Measurements from ENCODE around the gene MT1A.
A peak's percentile ranks its signal among the peaks of the same experiment; 100 is the strongest.

Gene MT1A

DNA sequence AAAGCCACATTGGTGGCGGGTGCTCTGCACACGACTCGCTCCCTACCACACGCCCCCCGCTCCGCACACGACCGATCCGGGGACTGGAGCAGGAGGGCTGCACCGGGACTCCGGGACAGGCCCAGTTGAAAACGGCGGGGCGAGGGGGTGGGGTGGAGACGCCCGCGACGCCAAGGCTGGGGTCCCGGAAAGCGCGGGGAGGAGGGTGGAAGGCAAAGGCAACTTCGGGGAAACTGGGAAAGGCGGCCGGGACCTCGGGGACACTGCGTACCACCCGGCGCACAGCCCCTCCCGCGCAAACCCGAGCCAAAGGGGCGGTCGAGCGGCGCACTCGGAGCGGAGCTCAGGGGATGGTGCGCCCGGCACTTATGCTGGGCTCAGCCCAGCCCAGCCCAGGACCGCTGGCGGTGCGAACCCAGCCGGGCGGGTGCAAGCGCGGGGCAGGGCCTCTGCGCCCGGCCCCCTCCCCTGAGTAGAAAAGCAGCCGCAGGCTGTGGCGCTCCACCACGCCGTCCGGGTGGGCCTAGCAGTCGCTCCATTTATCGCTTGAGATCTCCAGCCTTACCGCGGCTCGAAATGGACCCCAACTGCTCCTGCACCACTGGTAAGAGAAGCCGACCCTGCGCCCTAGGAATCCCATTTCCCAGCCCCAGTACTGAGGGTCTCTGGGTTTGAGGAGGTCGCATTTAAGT is 6.2 kb upstream of the MT1A start, which contains the start of gene MT1M:
TSS of gene MT1M (plus strand) at position 504 of the 692 bp plus-strand sequence. CDS start at position 577, 73 bp downstream.
- DNase-seq = no peak

DNA sequence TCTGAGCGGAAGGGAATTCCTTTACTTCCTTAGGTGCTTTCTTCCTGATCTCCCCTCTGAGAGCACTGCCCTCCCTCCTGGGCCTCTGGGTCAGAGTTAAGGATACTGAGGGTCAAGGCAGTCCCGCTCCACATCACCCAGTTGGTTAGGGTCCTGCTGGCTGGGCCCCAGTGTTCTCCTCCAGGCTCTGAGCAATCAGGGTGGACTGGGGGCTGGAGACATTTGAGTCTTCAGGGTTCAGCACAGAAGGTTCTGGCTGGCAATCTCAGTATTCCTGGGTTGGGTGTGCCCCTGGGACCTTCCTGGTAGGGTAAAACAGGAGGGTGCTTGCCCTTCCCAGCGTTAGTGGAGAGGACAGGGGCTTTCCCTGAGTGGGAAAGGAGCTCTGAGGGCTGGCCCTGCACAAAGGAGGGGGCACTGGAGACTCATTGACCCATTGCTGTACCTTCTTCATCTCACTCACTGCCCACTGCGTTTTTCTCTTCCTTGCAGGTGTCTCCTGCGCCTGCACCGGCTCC is 5.6 kb upstream of the MT1A start:
- DNase-seq = no peak

DNA sequence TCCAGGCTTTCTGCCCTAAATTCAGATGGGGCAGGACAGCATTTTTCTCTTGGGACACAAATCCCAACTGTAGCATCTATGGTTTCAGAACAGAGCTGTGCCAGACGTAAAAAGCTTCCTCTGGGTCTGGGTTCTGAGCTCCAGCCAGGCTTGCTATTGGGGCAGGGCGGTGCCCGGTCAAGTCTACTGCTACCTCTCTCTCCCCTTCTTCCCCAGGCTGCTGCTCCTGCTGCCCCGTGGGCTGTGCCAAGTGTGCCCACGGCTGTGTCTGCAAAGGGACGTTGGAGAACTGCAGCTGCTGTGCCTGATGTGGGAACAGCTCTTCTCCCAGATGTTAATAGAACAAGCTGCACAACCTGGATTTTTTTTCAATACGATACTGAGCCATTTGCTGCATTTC is 4.9 kb upstream of the MT1A start:
- DNase-seq = no peak

DNA sequence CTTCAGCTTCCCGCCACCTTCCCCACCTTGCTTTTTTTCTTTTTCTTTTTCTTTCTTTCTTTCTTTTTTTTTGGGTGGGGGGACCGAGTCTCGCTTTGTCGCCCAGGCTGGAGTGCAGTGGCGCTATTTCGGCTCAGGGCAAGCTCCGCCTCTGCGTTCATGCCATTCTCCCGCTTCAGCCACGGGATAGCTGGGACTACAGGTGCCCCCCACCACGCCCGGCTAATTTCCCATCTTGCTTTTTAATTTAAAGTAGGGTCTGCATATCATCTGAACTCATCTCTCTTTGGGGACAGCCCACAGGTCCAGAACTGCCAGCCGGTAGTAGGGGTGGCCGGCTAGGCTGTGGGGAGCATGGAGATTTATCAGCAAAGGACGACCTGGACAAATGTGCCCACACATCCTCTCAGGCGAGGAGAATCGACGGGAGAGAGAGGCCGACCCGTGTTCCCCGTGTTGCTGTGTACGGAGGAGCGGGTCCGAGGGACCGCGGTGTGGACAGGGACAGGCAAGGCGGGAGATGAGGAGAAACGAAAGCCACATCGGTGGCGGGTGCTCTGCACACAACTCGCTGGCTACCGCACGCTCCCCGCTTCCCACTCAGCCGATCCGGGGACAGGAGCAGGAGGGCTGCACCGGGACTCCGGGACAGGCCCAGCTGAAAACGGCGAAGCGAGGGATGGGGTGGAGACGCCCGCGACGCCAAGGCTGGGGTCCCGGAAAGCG is 3.6 kb upstream of the MT1A start:
- DNase-seq = no peak

DNA sequence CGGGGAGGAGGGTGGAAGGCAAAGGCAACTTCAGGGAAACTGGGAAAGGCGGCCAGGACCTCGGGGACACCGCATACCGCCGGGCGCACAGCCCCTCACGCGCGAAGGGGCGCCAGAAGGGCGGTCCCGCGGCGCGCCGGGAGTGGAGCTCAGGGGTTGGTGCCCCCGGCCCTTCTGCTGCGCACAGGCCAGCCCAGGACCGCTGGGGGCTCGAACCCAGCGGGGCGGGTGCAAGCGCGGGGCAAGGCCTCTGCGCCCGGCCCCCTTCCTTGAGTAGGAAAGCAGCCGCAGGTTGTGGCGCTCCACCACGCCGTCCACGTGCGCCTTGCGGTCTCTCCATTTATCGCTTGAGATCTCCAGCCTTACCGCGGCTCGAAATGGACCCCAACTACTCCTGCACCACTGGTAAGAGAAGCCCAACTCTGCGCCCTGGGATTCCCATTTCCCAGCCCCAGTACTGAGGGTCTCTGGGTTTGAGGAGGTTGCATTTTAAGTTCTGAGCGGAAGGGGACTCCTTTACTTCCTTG is 3.0 kb upstream of the MT1A start:
- no peak for DNase-seq

DNA sequence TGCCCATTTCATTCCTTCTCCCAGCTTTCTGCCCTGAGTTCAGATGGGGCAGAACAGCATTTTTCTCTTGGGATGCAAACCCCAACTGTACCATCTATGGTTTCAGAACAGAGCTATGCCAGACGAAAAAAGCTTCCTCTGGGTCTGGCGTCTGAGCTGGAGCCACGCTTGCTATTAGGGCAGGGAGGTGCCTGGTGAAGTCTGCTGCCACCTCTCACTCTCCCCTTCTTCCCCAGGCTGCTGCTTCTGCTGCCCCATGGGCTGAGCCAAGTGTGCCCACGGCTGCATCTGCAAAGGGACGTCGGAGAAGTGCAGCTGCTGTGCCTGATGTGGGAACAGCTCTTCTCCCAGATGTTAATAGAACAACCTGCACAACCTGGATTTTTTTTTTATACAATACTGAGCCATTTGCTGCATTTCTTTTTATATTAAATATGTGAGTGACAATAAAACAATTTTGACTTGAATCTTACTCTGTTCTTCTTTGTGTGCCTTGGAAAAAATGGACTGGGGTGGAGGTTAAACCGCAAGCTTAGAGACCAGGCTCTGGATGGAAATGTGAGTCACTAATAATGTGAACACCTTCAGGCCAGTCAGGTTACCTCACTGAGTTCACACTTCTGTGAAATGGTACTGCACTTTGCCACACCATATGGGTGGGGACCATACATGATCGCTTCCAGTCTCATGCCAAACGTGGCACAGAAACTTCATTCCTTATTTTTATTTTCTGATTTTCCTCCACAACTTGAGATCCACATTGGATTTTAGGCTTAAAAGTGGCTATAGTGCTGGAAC is 1.7 kb upstream of the MT1A start:
- DNase-seq = no peak

DNA sequence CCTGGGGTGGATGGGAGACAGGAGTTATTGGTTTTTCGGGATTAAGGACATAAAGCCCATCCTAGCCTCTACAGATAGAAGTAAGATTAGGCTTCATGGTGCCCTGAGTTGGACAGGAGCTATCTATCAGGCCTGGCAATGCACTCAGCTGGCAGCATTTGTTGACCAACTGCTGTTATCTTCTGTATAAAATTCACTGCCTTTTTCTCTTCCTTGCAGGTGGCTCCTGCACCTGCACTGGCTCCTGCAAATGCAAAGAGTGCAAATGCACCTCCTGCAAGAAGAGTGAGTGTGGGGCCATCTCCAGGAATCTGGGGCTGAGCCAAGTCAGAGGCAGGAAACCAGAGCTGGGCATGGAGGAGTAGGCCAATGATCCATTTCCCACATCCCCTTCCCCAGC is 579 bp downstream of the MT1A start:
- DNase-seq = no peak

DNA sequence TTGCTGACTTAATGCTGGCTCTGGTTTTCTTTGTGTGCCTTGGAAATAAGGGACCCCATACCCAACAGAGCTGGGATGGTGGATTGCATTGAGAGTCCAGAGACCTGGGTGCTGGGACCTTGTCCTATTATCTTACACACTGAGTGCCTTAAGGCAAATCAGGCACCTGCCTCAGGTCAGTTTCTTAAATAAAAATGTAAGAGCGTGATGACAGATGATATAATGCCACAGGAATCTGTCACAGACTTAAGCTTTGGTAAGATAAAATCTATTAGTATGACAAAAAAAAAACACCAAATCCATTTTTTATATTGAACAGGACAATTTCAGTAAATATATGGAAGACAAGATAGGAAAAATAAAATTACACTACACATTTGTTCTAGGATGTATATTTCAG is 1.6 kb downstream of the MT1A start:
- DNase-seq = no peak

DNA sequence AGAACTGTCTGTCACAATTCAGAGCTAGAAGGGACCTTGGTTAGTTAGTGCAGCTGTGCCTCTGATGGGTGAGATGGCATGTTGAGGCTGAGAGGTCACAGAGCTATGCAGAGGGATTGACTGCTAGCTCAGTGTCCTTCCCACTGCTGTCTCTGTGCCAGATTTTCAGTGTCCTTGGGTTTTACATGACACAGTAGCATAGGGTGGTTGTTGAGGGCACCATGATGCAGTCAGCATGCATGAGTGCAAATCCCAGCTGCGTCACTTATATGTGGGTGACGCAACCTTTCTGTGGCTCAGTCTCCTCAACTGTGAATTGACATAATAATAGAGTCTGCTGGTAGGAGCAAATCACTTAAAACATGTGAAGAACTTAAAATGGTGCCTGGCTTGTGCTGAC is 2.7 kb downstream of the MT1A start:
- DNase-seq = no peak

DNA sequence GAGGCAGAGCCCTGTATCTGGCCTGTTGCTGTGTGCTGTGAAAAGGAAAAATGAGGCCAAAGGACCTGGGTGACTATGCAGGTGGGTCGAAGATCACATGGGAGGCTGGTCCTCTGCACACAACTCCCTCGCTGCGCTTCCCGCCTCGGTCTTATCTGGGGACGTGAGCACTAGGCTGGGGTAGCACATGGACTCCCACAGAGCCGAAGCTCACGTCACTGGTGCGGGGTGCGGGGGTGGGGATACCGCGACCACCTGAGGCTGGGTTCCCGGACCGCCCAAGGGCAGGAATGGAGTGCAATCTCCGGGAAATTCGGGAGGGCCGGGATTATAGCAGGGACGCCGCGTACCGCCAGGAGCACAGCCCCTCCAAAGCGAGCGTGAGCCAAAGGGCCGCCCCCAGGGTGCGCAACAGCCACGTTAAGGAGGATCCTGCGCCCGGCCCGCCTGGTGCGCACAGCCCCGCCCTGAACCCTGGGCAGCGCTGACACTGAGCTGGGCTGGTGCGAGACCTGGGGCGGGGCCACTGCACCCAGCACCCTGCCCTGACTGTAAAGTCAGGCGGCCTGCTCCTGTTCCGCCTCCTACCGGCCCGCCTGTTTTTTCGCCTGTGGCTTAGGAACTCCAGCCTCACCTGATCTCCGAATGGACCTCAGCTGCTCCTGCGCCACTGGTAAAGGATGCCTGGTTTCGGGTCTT is 4.8 kb downstream of the MT1A start:
- DNase-seq = no peak

DNA sequence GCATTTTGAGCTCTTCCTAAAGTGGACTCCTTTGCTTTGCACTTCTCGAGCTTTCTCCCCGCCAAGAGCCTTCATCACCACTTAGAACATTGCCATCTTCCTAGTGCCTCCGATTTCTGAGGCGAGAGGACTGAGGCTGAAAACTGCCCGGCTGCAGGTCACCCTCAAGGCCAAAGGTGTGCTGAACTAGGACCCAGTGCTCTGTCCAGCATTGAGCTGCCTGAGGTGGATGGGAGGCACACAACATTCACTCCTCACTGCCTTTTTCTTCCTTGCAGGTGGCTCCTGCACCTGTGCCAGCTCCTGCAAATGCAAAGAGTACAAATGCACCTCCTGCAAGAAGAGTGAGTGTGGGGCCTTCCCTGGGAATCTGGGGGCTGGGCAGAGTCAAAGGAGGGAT is 5.4 kb downstream of the MT1A start:
- no peak for DNase-seq

DNA sequence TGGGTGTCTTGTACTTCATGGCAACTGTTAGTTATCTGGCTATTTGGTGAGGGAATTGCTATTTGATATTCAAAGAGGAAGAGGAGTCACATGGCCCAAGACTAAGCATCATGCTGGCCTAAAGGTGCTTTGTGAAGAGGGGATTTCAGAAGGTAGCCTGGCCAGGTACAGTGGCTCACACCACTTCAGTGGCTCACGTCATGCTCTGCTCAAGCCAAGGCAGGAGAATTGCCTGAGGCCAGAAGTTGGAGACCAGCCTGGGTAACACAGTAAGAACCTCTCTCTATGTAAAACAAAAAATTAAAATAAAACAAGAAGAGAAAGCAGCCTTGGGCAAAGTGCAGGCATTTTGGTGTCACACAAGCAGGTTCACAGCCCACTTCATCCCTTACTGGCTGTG is 6.8 kb downstream of the MT1A start:
- no peak for DNase-seq

DNA sequence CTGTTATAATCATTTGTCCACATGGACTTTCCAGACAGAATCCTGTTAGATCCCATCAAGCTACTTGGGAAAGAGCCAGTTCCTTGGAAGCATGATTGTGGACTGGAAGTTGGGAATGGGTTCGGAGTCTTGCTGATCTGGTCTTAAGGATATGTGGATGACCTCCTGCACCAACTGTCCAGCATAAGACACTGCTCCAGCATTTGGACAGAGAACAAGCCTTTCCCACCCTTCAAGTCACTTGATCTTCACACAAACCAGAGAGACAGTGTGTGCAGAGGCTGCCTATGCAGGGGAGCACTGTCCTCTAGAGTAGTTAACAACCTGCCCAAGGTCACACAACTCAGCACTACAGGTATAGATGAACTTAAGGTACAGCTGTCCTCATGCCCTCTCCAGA is 7.4 kb downstream of the MT1A start:
- DNase-seq = no peak

DNA sequence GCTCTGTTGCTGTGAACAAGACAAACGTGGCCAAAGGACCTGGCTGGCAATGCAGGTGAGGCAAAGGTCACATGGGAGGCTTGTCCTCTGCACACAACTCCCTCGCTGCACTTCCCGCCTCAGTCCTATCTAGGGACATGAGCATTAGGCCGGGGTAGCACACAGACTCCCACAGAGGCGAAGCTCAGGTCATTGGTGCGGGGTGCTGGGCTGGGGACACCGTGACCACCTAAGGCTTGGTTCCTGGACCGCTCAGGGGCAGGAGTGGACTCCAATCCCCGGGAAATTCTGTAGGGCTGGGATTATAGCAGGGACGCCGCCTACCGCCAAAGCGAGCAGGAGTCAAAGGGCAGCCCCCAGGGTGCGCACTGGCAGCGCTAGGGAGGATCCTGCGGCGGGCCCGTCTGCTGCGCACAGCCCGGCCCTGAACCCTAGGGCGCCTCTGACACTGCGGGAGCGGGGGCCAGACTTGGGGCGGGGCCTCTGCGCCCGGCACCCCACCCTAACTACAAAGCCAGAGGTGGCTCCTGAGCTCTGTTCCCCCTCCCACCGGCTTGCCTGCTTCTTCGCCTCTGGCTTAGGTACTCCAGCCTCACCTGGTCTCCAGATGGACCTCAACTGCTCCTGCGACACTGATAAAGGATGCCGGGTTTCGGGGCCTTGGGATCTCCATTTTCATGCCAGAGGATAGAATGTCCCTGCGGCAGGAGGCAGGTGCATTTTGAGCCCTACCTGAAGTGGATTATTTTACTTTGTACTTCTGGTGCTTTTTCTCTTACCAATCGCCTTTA is 9.4 kb downstream of the MT1A start:
- no peak for DNase-seq

DNA sequence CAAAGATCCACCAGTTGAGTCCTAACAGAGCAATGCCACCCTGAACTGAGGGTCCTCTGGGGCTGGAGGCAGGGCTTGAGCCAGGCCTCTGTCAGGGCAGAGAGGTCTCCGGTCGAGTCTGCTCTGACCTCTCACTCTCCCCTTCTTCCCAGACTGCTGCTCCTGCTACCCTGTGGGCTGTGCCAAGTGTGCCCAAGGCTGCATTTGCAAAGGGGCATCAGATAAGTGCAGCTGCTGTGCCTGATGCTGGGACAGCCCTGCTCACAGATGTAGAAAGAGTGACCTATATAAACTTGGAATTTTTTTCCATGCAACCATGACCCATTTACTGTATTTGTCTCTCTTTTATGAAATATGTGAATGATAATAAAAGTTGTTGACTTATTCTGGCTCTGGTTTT is 10.8 kb downstream of the MT1A start:
- no peak for DNase-seq

DNA sequence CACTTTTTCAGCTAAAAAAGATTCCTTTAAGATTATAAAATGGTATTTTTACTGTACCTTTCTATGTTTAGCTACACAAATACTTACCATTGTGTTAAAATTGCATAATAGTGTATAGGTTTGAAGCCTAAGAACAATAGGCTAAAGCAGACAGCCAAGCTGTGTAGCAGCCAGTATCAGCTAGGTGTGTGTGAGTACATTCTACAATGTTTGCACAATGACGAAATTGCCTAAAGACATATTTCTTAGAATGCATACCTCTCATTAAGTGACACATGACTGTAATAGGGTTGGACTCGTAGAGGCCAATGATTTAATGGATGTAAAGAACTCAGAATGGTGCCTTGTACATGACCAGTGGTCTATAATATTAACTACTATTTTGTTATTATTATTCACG is 11.4 kb downstream of the MT1A start:
- DNase-seq = no peak

DNA sequence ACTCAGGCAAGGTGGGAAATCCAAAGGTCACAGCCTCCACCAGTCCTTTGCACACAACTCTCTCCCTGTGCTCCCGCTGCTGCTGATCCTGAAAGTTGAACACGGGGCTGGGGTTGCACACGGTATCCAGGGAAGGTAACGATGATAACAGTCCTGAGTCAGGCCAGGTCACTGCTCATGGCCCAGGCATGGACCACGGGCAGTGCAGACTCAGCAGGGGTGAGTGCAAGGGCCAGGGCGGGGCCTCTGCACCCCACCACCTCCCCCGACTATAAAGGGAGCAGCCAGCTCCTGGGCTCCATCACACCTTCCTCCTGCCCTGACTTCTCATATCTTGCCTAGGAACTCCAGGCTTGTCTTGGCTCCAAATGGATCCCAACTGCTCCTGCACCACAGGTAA is 13.1 kb downstream of the MT1A start, which contains the start of gene MT1B:
TSS of gene MT1B (plus strand) at position 301 of the 400 bp plus-strand sequence. CDS start at position 369, 68 bp downstream.
- DNase-seq = no peak

DNA sequence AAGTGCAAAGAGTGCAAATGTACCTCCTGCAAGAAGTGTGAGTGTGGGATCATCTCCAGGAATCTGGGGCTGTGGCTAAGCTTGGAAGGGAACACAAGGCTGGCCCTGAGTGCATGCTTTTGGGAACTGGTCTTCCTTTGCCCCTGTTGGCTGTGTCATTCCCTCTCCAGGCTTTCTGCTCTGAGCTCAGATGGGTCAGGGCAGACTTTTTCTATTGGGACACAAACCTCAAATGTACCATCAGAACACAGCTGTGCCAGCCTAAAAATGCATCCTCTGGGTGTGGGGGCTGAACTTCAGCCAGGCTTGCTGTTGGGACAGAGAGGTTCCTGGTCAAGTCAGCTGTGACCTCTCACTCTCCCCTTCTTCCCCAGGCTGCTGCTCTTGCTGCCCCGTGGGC is 14.1 kb downstream of the MT1A start:
- DNase-seq = no peak

DNA sequence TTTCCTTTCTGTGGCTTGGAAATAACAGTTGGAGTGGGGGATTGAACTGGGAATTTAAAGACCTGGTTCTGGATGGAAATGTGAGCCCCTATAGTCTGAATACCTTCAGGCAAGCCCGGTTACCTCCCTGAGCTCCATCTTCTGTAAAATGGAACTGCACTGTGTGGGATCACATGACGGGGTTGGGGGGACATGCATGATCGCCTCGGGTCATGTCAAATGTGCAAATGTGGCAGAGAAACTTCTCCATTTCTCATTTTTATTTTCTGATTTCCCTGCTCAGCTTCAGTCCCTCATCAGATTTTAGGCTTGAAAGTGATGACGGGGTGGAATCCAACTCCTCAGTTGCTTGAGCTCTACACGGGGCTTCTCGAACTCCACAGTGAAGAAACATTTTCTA is 14.8 kb downstream of the MT1A start:
- no peak for DNase-seq

DNA sequence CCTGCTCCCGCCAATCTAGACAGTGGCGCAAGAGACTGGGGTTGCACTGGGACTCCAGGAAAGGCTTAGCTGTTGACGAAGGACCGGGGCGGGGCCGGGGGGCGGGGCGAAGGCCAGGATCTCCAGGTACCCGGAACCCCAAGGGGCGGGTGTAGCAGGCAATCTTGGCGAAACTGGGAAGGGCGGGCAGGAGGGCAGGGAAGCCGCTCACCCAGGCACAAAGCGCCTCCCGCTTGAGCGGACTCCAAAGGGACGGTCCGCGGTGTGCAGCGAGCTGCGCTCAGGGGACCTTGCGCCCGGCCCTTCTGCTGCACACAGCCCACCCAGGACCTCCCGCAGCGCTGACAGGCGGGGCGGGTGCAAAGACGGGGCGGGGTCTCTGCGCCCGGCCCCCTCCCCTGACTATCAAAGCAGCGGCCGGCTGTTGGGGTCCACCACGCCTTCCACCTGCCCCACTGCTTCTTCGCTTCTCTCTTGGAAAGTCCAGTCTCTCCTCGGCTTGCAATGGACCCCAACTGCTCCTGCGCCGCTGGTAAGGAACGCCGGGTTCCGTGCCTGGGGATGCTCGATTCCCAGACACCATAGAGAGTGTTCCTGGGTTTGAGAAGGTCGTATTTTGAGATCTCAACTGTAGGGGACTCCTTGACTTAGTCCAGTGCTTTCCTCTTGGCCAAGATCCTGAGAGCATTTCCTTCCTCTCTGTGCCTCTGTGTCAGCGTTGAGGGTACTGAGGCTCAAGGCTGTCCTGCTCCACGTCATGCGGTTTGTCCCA is 19.3 kb downstream of the MT1A start, which contains the start of gene MT1F:
TSS of gene MT1F (plus strand) at position 405 of the 772 bp plus-strand sequence. CDS start at position 505, 100 bp downstream.
- peak; percentile 23 for DNase-seq

Measured in fibroblast of skin of right biceps (primary cell).